HG03571 (cell line): ENCODE data around the gene BCL11A.

Experiments used
- ATAC-seq: cut with Tn5 transposase; IDR thresholded peaks from one replicate; pipeline ENCODE4 v1.9.1; 2021; ENCODE audit not compliant: unreplicated experiment

The BCL11A gene

DNA sequence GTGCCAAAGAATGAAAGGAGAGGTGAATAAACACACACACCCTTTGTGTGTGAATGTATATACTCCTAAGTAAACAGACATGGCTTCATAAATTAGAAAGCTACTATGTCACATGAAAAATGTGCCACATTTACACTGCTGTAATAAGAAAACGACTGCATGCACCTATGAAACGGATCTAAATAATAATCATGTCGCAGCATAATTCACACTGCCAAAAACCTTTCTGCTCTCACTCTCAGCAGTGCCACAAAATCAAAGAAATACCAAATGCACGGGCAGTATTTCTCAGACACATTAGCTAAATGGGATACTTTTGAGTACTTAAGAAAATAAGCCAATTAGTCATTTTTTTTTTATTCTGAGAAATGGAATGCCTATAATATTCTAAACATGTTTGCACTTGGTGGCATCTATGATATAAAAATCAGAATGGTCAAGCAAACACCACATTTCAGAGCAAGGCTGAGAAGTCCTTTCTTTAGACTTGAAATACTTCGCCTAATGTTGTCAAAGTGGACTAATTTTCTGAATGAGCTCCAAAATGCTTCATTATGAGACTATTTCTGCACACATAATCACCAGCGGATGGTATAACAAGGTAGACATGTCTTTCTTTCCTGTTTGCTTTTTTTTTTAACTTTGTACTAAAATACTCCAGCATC lies 6.6 kb downstream of the BCL11A start:
- ATAC-seq, result no peak

DNA sequence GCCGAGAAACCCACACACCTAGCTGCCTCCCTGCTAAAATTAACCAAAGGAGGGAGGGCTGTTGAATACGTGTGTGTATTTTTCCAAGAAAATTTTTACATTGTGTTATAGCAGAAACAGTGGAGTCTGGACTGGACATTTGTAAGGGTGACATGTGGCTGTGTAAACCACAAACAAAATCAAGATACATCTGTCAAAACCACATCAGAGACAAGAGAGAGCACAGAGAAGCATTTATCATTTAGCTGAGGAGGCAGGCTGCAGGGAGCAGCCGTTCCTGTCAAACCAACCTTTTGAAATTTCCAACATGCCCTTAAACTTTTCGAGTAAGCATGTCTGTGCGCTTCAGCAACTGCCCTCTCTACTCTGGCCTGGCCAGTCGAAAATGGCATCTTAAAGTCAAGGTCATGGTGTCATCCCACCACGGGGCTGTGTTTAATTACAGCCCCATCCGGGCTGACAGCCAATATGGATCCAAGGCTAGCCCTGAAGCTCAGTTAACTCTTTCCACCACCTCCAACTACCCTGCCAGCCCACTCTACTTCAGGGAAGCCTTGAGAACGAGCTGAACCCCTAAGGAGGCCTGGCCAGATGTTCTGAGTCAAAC lies 8.4 kb downstream of the BCL11A start:
- no peak for ATAC-seq

GRCh38 chr2:60544062-60544461 lies 9.4 kb downstream of the BCL11A start:
- no peak for ATAC-seq

DNA sequence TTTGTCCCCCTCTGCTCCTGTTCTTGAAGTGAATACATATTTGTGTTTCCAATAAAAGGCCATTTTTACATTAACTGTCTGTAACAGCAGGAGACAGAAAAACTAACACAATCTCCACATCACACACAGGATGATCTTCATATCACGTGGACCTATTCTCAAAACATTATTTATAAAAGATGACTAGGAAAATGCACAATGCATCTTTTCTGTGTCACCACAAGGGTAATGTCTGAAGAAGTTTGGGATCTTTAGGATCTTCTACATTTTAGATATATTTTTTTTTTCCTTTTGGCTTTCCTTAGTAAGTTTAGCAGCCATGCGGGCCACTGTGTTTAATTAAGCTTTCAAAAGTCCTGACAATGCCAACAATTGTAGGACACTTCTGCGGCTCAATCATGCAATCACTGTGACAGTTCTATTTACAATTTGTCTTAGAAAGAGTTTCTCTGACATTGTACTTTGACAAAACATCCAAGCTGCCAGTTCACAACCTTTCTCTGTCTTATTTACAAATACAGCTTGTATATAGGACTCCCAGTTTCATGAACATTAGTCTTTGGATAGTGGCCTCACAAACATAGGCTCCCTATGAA lies 12.3 kb downstream of the BCL11A start:
- ATAC-seq, result no peak

GRCh38 chr2:60540074-60540473 lies 13.4 kb downstream of the BCL11A start:
- ATAC-seq, result no peak

DNA sequence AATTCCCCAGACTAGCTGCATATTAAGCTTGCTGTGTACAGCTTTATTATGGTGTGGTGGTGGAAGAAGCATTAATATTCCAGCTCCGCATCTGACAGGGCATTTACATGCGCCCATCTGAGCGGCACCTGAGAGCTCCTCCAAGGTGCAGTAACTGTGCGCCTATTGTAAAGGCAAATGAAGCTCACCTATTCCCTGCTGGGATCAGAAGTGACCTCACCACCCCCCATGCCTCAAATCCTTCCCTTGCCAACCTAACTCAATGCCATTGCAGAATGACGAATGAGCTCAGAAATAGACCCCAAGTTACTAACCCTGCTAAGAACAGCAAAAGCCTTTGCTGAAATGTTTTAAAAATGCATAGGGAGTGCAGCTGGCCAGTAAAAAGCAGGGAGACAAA lies 14.3 kb downstream of the BCL11A start:
- ATAC-seq, result no peak

- ATAC-seq, result no peak
Observed at GRCh38 chr2:60538101-60538500, 15.4 kb downstream of the BCL11A start.

GRCh38 chr2:60536746-60537145 lies 16.7 kb downstream of the BCL11A start:
- ATAC-seq, result no peak

DNA sequence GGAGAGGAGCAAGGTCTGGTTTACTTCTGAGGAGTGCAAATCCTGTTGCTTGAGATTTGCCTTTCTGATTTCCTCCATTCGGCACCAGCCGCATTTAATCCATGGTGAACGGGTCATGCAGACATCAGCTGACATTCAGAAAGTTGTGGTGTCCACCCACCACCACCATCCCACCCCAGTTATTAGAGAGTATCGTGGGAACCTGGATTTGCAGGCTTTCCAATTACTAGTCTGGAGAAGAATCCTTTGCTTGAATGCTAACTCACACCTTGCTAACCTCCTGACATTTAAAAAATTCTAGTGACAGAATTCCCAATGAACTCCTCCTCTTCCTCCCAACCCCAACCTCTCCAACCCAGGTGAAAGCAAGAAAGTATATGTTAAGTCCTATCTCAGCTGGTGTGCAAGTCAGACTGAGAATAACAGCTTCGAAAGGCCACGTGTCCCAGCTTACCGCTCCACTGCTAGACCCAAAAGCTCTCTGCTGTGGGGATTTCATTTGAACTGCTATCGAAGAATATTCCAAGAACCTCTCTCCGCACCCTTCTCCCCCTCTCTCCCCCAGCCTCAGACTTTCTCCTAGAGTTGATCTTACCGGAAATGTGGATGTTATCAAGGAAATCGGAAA lies 17.7 kb downstream of the BCL11A start:
- peak; percentile 69 for ATAC-seq

DNA sequence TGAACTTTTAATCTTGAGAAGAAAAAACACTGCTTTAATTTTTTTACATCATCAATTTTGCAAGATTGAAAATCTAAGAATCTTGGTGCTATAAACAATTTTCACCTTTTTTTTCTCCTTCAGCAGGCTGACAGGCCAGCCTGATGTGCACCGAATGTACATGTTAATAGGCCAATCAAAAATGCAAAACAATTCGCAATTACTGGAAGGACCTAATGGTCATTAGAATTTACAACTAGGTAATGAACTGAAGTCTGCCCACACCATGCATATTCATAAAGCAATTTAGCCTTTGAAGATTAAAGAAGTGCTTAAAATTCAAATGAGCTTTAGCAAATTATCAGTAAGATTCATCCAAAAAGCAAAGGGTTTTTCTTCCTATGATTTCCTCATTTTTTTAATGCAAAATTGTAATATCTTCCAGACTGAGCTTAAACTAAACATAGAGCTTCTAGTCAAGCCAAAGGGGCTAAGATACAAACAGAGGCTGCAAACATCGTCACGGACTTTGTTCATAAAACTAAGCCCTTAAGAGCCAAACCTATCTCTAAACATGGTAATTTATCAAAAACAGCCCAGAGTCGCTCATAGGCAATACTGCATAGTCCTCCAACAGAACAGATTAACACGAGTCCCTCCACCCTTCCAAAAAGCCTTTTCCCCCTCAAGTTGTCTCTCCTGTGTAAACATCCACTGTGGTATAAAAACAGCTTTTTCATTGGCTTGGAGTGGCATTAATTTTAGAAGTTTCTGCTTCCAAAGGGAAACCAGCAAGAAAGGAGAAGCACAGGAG lies 18.4 kb downstream of the BCL11A start:
- no peak for ATAC-seq

DNA sequence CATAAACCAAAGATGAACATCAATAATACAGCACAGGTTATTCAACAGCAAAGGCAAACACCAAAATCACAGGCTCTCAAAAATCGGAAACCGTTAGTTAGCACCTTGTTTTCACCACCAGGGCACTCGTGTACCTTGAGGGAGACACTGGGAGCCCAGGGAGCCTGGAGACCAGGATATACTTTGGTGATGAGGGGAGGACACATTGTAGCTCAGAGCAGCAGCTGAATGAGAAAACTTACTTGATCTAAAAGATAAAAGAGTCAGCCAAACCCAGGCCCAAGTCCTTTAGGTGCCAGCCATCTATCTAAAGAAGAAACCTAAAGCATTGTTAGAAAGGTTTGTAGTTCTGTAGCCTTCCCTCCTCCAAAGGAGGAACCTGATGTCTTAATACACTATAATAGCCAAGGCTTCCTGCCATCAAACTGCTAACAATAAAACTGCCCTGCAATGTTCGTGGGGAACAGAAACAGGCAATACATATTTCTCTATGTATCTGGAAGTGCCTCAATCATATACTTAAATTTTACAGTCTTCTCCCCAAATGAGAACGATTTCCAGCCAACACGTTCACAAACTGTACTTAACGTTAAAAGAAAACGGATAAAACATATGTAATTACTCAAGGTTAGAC lies 19.3 kb downstream of the BCL11A start:
- no peak for ATAC-seq

DNA sequence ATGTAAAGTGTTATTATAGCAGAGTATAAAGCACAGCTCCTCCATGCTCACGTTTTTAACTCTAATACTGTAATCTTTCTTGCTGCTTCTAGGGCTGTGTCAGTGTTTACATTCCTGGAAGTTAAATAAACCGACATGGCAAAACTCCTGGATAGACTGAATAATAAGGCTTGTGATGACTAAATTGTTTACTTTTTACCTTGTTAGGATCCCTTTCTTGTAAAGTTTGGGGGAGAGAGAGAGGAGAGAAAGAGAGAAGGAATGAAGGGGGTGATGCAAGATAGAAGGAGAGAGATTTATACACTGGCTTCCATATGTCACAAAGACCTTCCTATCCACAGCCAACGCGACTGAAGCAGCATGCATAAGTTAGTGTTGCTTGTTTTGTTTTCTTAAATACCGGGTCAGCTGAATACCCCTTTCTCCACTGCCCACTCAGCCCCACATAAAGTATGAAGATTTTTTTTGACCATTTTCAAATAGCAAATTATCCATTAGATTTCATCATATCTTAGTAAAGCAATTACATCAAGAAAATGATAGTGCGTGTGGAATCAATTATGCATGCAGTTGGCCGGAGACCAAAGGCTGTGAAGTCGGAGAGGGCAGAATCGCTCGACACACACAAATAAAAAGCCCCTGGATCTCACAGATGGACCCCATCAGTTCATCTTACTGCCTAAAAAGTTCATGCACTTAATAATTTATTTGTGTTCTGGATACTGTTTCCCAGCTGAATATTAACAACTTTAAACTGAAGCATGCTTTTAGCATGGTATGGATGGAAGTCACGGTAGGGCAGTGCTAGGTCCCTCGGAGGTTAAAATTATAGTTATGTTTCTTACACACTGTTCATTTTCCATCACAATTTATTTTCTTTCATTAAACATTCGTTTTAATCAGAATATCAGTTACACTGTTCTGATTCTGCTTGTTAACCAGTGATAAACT lies 20.1 kb downstream of the BCL11A start:
- no peak for ATAC-seq

DNA sequence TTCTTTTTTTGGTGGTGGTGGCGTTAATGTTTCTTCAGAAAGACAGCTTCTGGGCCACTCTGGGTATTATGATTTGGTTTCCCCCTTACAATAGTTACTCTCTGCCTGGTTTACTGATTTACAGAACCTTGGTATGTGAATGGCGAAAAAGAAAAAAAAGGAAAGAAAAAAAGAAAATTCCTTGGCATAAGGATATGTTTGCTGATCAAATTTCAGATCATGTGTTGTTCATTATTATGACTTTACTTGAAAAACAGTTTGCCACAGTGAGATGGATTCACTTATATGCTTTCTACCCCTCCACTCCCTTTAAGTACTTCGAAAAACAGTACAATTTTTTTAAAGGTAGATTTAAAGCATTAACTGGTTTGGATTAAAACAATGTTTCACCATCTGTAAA lies 21.0 kb downstream of the BCL11A start:
- ATAC-seq, result no peak

- ATAC-seq, result no peak
Observed at GRCh38 chr2:60531701-60532133, 21.7 kb downstream of the BCL11A start.

DNA sequence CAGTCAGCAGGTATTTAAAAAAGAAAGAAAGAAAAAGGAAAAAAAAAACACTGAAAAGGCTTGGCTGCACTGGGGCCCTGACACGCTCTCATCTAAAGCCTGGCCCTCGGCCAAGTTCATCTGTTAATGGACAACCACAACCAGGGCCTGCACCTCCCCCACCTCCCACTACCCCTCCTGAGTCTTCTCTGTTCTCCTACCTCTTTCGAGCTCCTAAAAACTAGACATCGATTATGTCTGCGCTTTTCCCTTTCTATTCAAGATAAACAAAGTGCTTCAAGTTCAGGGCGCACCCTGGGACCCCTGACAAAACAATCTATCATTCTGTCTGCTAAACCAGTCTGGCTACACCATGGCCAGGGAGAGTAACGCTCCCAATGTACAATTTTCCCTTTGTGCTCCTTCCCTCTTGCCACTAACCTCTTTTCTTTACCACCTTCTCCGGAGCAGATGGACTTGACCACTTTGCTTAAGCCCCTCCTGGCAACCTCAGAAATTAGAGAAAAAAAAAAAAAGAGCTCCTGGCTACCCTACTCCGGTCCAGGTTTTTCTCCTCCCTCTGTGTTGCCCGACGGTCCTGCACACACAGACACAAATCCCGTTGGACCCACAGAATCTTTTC lies 22.7 kb downstream of the BCL11A start:
- ATAC-seq, result peak; percentile 66

- ATAC-seq, result no peak
Observed at GRCh38 chr2:60529785-60530627, 23.4 kb downstream of the BCL11A start.

- no peak for ATAC-seq
Observed at GRCh38 chr2:60529136-60529784, 24.2 kb downstream of the BCL11A start.
